ENCODE results near the gene SDK1.

The SDK1 gene

DNA sequence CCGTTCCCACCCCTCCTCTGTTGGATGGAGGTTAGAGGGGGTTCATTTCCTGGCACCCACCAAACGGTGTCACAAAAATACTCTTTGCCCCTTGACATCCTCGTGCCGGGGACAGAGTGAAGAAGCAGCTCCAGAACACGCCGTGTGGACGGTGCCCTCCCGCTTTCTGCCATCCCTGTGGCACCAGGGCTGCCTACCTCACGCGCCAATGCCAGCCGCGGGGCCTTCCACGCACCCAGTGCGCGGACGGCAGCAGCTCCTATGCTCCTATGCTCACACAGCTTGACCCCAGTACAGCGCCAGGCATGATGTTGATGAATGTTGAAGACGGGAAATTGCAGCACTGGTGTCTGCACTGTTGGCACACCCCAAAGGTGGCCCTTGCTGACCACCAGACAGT lies 873.8 kb downstream of the SDK1 start:
- H3K27me3 ChIP-seq (ENCODE audit: control insufficient read depth in 1 of 2, insufficient read depth in 2 of 2, low read length in 2 of 2): no peaks in the 10 kb centered on the region
- no peak overlapping the region for H3K27ac ChIP-seq (ENCODE audit: low read length)
- no peak overlapping the region for H3K4me3 ChIP-seq (ENCODE audit: low read length in 2 of 2)
- no peaks in the 10 kb centered on the region for H3K9me3 ChIP-seq (ENCODE audit: control insufficient read depth in 2 of 2, low read length in 2 of 2)
- no peaks in the 10 kb centered on the region for H3K36me3 ChIP-seq (ENCODE audit: control insufficient read depth in 2 of 2, insufficient read depth in 2 of 2, low read length in 2 of 2)
- H3K4me1 ChIP-seq (ENCODE audit: control insufficient read depth, insufficient read depth, low read length): no peaks in the 10 kb centered on the region
- H3K9ac ChIP-seq (ENCODE audit: low read length in 2 of 2): no peak overlapping the region

DNA sequence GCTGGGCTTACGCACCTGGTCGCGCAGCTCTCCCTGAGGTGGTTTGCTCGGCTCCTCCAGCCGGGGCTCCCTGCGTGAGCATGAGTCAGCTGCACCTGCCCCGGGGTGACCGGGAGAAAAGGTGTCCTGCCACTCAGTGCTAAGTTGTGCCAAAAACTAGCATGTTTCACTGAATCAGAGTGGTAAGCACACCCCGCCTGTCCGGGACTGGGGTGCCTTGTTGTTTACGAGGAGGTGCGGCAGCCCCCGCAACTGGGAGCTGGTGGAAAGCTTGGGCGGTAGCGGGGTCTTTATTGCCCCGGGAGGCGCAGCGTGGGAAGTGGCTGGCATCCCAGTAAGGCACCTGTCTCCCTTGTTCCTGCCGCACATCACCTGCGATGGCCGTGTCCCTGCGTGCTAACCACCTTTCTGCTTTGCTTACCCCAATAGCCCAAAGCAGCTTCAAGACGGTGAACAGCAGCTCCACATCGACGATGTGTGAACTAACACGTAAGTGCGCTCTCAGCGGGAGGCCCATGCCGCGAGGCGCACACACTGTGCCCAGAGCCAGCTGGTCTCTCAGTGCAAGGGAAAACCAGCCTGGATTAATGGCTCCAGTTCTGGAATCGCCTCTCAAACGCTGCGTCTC lies 874.4 kb downstream of the SDK1 start:
- H3K27ac ChIP-seq (ENCODE audit: low read length): no peak overlapping the region
- no peak overlapping the region for H3K4me3 ChIP-seq (ENCODE audit: low read length in 2 of 2)
- H3K36me3 ChIP-seq (ENCODE audit: control insufficient read depth in 2 of 2, insufficient read depth in 2 of 2, low read length in 2 of 2): no peaks in the 10 kb centered on the region
- no peaks in the 10 kb centered on the region for H3K9me3 ChIP-seq (ENCODE audit: control insufficient read depth in 2 of 2, low read length in 2 of 2)
- H3K27me3 ChIP-seq (ENCODE audit: control insufficient read depth in 1 of 2, insufficient read depth in 2 of 2, low read length in 2 of 2): no peaks in the 10 kb centered on the region
- no peaks in the 10 kb centered on the region for H3K4me1 ChIP-seq (ENCODE audit: control insufficient read depth, insufficient read depth, low read length)
- no peak overlapping the region for H3K9ac ChIP-seq (ENCODE audit: low read length in 2 of 2)

- Histone ChIP-seq H3K4me1 (ENCODE audit: control insufficient read depth, insufficient read depth, low read length) (no peaks in the 10 kb centered on the region), H3K36me3 (ENCODE audit: control insufficient read depth in 2 of 2, insufficient read depth in 2 of 2, low read length in 2 of 2) (no peaks in the 10 kb centered on the region), H3K4me3 (ENCODE audit: low read length in 2 of 2) (no peak overlapping the region), H3K27me3 (ENCODE audit: control insufficient read depth in 1 of 2, insufficient read depth in 2 of 2, low read length in 2 of 2) (no peaks in the 10 kb centered on the region), H3K27ac (ENCODE audit: low read length) (no peak overlapping the region), H3K9me3 (ENCODE audit: control insufficient read depth in 2 of 2, low read length in 2 of 2) (no peaks in the 10 kb centered on the region), H3K9ac (ENCODE audit: low read length in 2 of 2) (no peak overlapping the region)
These were observed 875.9 kb downstream of the SDK1 start for GRCh38 chr7:4177001-4177400.

- Histone ChIP-seq H3K27me3 (ENCODE audit: control insufficient read depth in 1 of 2, insufficient read depth in 2 of 2, low read length in 2 of 2) (no peaks in the 10 kb centered on the region), H3K27ac (ENCODE audit: low read length) (no peak overlapping the region), H3K4me3 (ENCODE audit: low read length in 2 of 2) (no peak overlapping the region), H3K9me3 (ENCODE audit: control insufficient read depth in 2 of 2, low read length in 2 of 2) (no peaks in the 10 kb centered on the region), H3K4me1 (ENCODE audit: control insufficient read depth, insufficient read depth, low read length) (peaks cover 9% of the 10 kb centered on the region), H3K9ac (ENCODE audit: low read length in 2 of 2) (no peak overlapping the region), H3K36me3 (ENCODE audit: control insufficient read depth in 2 of 2, insufficient read depth in 2 of 2, low read length in 2 of 2) (no peaks in the 10 kb centered on the region)
These were observed 877.4 kb downstream of the SDK1 start for GRCh38 chr7:4178416-4178815.

GRCh38 chr7:4178916-4179687 lies 878.0 kb downstream of the SDK1 start:
- H3K36me3 ChIP-seq (ENCODE audit: control insufficient read depth in 2 of 2, insufficient read depth in 2 of 2, low read length in 2 of 2): no peaks in the 10 kb centered on the region
- no peak overlapping the region for H3K27ac ChIP-seq (ENCODE audit: low read length)
- no peaks in the 10 kb centered on the region for H3K9me3 ChIP-seq (ENCODE audit: control insufficient read depth in 2 of 2, low read length in 2 of 2)
- H3K27me3 ChIP-seq (ENCODE audit: control insufficient read depth in 1 of 2, insufficient read depth in 2 of 2, low read length in 2 of 2): no peaks in the 10 kb centered on the region
- no peak overlapping the region for H3K4me3 ChIP-seq (ENCODE audit: low read length in 2 of 2)
- H3K4me1 ChIP-seq (ENCODE audit: control insufficient read depth, insufficient read depth, low read length): peaks cover 16% of the 10 kb centered on the region
- H3K9ac ChIP-seq (ENCODE audit: low read length in 2 of 2): no peak overlapping the region

DNA sequence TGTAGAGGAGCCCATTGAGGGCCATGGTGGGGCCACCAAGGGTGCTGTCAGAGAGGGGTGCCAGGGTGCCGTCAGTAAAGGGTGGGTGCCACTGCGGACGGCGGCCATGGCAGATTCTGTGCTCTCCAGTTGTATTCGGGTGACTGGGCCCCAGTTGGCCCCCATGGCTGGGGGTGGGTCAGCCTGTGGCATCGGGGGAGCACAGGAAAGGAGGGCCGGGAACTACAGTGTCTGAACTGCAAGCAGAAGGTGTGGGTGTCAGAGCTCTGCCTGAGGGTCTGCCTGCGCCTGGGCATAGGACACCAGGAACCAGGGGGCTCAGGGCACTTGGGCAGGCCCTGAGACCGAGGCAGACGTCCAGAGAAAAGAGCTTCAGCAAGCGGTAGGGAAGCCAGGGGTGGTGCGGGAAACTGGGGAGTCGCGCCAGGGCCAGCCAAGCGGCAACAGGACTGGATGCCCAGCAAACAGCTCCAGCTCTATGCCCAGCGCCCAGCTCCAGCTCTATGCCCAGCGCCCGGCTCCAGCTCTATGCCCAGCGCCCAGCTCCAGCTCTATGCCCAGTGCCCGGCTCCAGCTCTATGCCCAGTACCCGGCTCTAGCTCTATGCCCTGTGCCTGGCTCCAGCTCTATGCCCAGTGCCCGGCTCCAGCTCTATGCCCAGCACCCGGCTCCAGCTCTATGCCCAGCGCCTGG lies 878.8 kb downstream of the SDK1 start:
- H3K27ac ChIP-seq (ENCODE audit: low read length): no peak overlapping the region
- H3K4me1 ChIP-seq (ENCODE audit: control insufficient read depth, insufficient read depth, low read length): peaks cover 19% of the 10 kb centered on the region
- no peak overlapping the region for H3K4me3 ChIP-seq (ENCODE audit: low read length in 2 of 2)
- no peaks in the 10 kb centered on the region for H3K9me3 ChIP-seq (ENCODE audit: control insufficient read depth in 2 of 2, low read length in 2 of 2)
- no peaks in the 10 kb centered on the region for H3K36me3 ChIP-seq (ENCODE audit: control insufficient read depth in 2 of 2, insufficient read depth in 2 of 2, low read length in 2 of 2)
- H3K9ac ChIP-seq (ENCODE audit: low read length in 2 of 2): no peak overlapping the region
- H3K27me3 ChIP-seq (ENCODE audit: control insufficient read depth in 1 of 2, insufficient read depth in 2 of 2, low read length in 2 of 2): no peaks in the 10 kb centered on the region

DNA sequence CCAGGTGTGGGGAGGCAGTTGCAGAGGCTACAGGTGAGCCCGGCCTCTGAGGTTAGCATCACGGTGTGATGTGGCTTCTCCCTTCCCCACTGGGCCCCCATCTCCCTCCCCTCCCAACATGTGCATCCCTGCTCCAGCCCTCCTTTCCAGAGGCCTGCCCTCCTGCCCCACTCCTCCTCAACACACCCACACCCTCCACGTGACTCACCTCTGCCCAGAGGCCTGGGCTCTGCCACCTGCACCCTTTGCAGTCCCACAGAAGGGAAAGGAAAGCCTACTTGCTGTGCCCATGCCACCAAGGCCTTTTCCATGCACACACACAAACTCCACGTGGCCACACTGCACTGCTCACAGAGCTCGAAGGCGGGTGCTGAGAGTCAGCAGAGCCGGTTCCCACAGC lies 880.4 kb downstream of the SDK1 start:
- Histone ChIP-seq H3K4me3 (ENCODE audit: low read length in 2 of 2) (no peak overlapping the region), H3K36me3 (ENCODE audit: control insufficient read depth in 2 of 2, insufficient read depth in 2 of 2, low read length in 2 of 2) (no peaks in the 10 kb centered on the region), H3K27ac (ENCODE audit: low read length) (no peak overlapping the region), H3K4me1 (ENCODE audit: control insufficient read depth, insufficient read depth, low read length) (peaks cover 31% of the 10 kb centered on the region), H3K9ac (ENCODE audit: low read length in 2 of 2) (no peak overlapping the region), H3K27me3 (ENCODE audit: control insufficient read depth in 1 of 2, insufficient read depth in 2 of 2, low read length in 2 of 2) (no peaks in the 10 kb centered on the region), H3K9me3 (ENCODE audit: control insufficient read depth in 2 of 2, low read length in 2 of 2) (no peaks in the 10 kb centered on the region)

DNA sequence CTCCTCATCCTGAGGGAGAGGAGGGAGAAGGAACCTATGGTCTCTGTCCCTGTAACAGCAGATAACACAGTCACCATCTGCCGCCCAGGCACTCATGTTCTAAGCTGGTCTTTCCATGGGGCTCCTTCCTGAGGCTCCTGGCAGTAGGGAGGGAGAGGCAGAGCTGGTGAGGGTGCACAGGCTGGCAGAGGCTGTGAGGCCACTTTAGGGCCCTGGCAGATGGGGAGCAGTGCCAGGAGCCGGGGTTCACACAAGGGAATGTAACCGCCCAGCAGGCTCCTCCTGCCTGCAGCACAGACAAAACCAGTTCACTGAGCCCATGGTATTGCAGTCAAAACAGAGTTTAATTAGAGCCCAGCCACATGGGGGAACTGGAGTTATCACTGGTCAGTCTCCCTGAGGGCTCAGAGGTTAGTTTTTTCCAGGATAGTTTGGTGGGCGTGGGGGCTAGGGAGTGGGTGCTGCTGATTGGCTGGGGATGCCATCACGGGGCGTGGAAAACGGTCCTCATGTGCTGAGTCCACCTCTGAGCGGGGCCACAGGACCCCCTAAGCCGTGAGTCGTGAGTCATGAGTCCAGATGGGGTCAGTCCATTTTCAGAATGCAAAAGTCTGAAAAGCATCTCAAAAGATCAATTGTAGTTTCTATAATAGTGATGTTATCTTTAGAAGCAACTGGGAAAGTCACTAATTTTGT lies 881.7 kb downstream of the SDK1 start:
- H3K4me1 ChIP-seq (ENCODE audit: control insufficient read depth, insufficient read depth, low read length): peaks cover 34% of the 10 kb centered on the region
- H3K27me3 ChIP-seq (ENCODE audit: control insufficient read depth in 1 of 2, insufficient read depth in 2 of 2, low read length in 2 of 2): no peaks in the 10 kb centered on the region
- H3K9ac ChIP-seq (ENCODE audit: low read length in 2 of 2): no peak overlapping the region
- H3K27ac ChIP-seq (ENCODE audit: low read length): no peak overlapping the region
- H3K36me3 ChIP-seq (ENCODE audit: control insufficient read depth in 2 of 2, insufficient read depth in 2 of 2, low read length in 2 of 2): no peaks in the 10 kb centered on the region
- H3K9me3 ChIP-seq (ENCODE audit: control insufficient read depth in 2 of 2, low read length in 2 of 2): no peaks in the 10 kb centered on the region
- H3K4me3 ChIP-seq (ENCODE audit: low read length in 2 of 2): no peak overlapping the region

- peak overlapping the region; percentile 70 for H3K27ac ChIP-seq (ENCODE audit: low read length)
These were observed 883.6 kb downstream of the SDK1 start for GRCh38 chr7:4184653-4185052.

DNA sequence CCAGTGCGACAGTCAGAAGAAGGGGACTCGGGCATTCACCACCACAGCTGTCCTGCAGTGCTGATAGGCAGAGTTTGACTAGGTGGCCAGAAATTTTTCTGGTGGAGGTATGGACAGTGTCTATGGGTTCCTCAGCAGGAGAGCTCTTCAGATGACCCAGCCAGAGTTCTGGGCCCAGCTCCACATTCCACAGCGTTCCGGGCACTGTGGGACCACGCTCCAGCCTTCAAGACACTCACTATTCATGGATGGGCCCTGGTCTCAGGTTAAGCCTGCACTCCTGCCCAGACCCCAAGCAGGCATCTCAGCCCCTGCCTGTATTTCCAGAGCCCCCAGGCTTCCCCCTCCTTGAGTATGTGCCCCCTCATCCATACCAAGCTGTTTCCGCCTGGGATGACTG lies 884.1 kb downstream of the SDK1 start:
- no peak overlapping the region for H3K27ac ChIP-seq (ENCODE audit: low read length)
- H3K27me3 ChIP-seq (ENCODE audit: control insufficient read depth in 1 of 2, insufficient read depth in 2 of 2, low read length in 2 of 2): no peaks in the 10 kb centered on the region
- peaks cover 47% of the 10 kb centered on the region for H3K4me1 ChIP-seq (ENCODE audit: control insufficient read depth, insufficient read depth, low read length)
- H3K36me3 ChIP-seq (ENCODE audit: control insufficient read depth in 2 of 2, insufficient read depth in 2 of 2, low read length in 2 of 2): no peaks in the 10 kb centered on the region
- no peaks in the 10 kb centered on the region for H3K9me3 ChIP-seq (ENCODE audit: control insufficient read depth in 2 of 2, low read length in 2 of 2)
- H3K4me3 ChIP-seq (ENCODE audit: low read length in 2 of 2): peak overlapping the region in 1 of 2 donors; percentile 47
- peak overlapping the region in 1 of 2 donors; percentile 42 for H3K9ac ChIP-seq (ENCODE audit: low read length in 2 of 2)

More at GRCh38 chr7:4184653-4185052, 883.6 kb downstream of the SDK1 start:
- Histone ChIP-seq H3K9me3 (ENCODE audit: control insufficient read depth in 2 of 2, low read length in 2 of 2) (no peaks in the 10 kb centered on the region), H3K4me3 (ENCODE audit: low read length in 2 of 2) (no peak overlapping the region), H3K36me3 (ENCODE audit: control insufficient read depth in 2 of 2, insufficient read depth in 2 of 2, low read length in 2 of 2) (no peaks in the 10 kb centered on the region), H3K4me1 (ENCODE audit: control insufficient read depth, insufficient read depth, low read length) (peaks cover 47% of the 10 kb centered on the region), H3K9ac (ENCODE audit: low read length in 2 of 2) (no peak overlapping the region), H3K27me3 (ENCODE audit: control insufficient read depth in 1 of 2, insufficient read depth in 2 of 2, low read length in 2 of 2) (no peaks in the 10 kb centered on the region)

Data from stomach smooth muscle (tissue), 2 donors.